Heart right ventricle (tissue), 16 donors: Measurements from ENCODE around the gene BCAR3. TPM values are rescaled to one million over a fixed set of nuclear protein-coding genes. Genes with fewer than 3 reads are reported as not detected.

Source experiments
- ATAC-seq, 8 donors: fragments of 200-7000 bp; cut with Tn5 transposase; one replicate each; pipeline ENCODE4 v1.9.1; 2020; ENCODE audit warnings: mild to moderate bottlenecking in 8 of 8, moderate library complexity in 8 of 8, moderate number of reproducible peaks in 1 of 8
- DNase-seq, 2 donors: peaks; one replicate each; pipeline ENCODE4 v3.0.0-alpha.2; 2020
- H3K27ac ChIP-seq, 10 donors: fragments of 200-600 bp; sonication (generic) in 2 of 10; one replicate each; pipeline versions ENCODE4 v1.5.0 to v1.8.0; 2020 to 2022; ENCODE audit warnings: mild to moderate bottlenecking in 3 of 10
- H3K27me3 ChIP-seq, 7 donors: fragments of 200-600 bp; one replicate each; pipeline ENCODE4 v1.8.0; 2021 to 2022; ENCODE audit warnings: mild to moderate bottlenecking in 2 of 7
- H3K36me3 ChIP-seq, 9 donors: fragments of 200-600 bp; sonication (generic) in 1 of 9; one replicate each; pipeline versions ENCODE4 v1.5.0 to v1.8.0; 2020 to 2022; ENCODE audit warnings: mild to moderate bottlenecking in 2 of 9
- H3K4me1 ChIP-seq, 9 donors: fragments of 200-600 bp; sonication (generic) in 1 of 9; one replicate each; pipeline versions ENCODE4 v1.5.0 to v1.8.0; 2020 to 2022; ENCODE audit warnings: mild to moderate bottlenecking in 4 of 9
- H3K4me3 ChIP-seq, 10 donors: fragments of 200-600 bp; sonication (generic) in 2 of 10; one replicate each; pipeline versions ENCODE4 v1.5.0 to v1.8.0; 2020 to 2022; ENCODE audit warnings: mild to moderate bottlenecking in 7 of 10, moderate library complexity in 2 of 10
- H3K9me3 ChIP-seq, 11 donors: fragments of 200-600 bp in 10 of 11; sonication (generic) in 2 of 11; one replicate each; pipeline versions ENCODE4 v1.5.0 to v1.8.0; 2013 to 2022; ENCODE audit warnings: mild to moderate bottlenecking in 2 of 11, control low read depth in 1 of 11, moderate library complexity in 1 of 11
- WGBS, 2 donors: extraction: QIAGEN DNeasy Blood & Tissue Kit; methylation state at CpG; one replicate each; pipeline ENCODE4 v1.1.7; 2013; ENCODE audit warnings: inconsistent platforms in 1 of 2; 5-methylcytosine and 5-hydroxymethylcytosine counted together
- intact Hi-C, 10 donors: fragments of 100-400 bp; cut with DNase I; formaldehyde crosslinking; loops; one replicate each; pipeline versions ENCODE4 v1.11.1 to v1.14.2; 2022
- long read RNA-seq, 3 donors: library from polyadenylated mRNA; unstranded; transcript quantifications; one replicate each; pipeline ENCODE4 v2.0.0, GENCODE V29; 2020 to 2021
- polyA plus RNA-seq, 2 donors: library from polyadenylated mRNA; stranded (reverse); fragments of 200-250 nt; gene quantifications; one replicate each; pipeline ENCODE4 v1.2.3, GENCODE V29; 2013
- total RNA-seq, 10 donors: library from RNA; stranded (reverse); fragmentation: NEBNext Ultra II Directional in 3 of 10; extraction: Animal tissue kit (Norgen Biotek cat#: 25700) in 3 of 10; gene quantifications; one replicate each; pipeline versions ENCODE4 v1.2.1 to v1.2.4, GENCODE V29; 2021 to 2023
- TF ChIP-seq, protein P1 (sequence below), 9 donors: fragments of 200-600 bp; sonication (generic) in 2 of 9; IDR thresholded peaks; one replicate each; pipeline versions ENCODE4 v1.5.0 to v1.8.0; 2021 to 2022; ENCODE audit warnings: antibody characterized with exemption in 9 of 9, mild to moderate bottlenecking in 5 of 9, moderate library complexity in 1 of 9
- donor health status: Arrhythmogenic right ventricular cardiomyopathy.
- donor health status: ischemic (EF 13 %, LVEDD 7.1; RV severe dilation, severe dysfunction).
- donor health status: healthy with polysubstance abuse.
- donor health status: DM: no; HTN: yes; CAD: no.
- donor health status: DM: no; HTN: no; CAD: no.
- donor health status: ischemic (EF 25% LVEDD 6.9; RV normal size, moderate dysfunction).
- donor health status: ischemic (EF 25% LVEDD 5.7; RV mildly dilated, moderate dysfunction).
- donor health status: healthy.
- donor health status: DM: yes; HTN: yes; CAD: no.
- donor health status: Ischemic cardiomyopathy.
- donor health status: ischemic (EF 35%, LVEDD 5.7; RV mildly dilated, moderate dysfunction).
- donor health status: nonischemic (EF 11% LVEDD 7.7; RV severe dilation, severe dysfunction).
- donor health status: DM: yes; HTN: yes; CAD: no.
- donor health status: PGD.
- donor health status: ischemic (EF 29% LVEDD 5.4; RV normal size, mild dysfunction).
- donor health status: nonischemic (EF 23%, LVEDD 6.1; RV moderate dilation, normal function).

BCAR3 gene
- total RNA-seq (10 to 100 TPM in 9 of 10 donors, 1 to 10 TPM in 1; 8.3 to 36.0 (median 16.7) TPM), polyA plus RNA-seq (10 to 100 TPM in 1 of 2 donors, 1 to 10 TPM in 1; 6.6 to 10.6 TPM)
- long read RNA-seq, donor 1, transcript BCAR3-201 (12 exons, 3,171 nt) = major isoform, 14 of 50 reads
- long read RNA-seq, donor 1, partial matches to known transcripts = 17 of 50 reads
- long read RNA-seq, donor 1, other reads (novel, unspliced or antisense) = 16 of 50 reads
- long read RNA-seq, donor 2, transcript BCAR3-201 (12 exons, 3,171 nt) = major isoform, 19 of 56 reads
- long read RNA-seq, donor 2, partial matches to known transcripts = 28 of 56 reads
- long read RNA-seq, donor 2, other reads (novel, unspliced or antisense) = 4 of 56 reads
- long read RNA-seq, donor 3, transcript BCAR3-204 (10 exons, 2,827 nt) = minor isoform, 19 of 125 reads
- long read RNA-seq, donor 3, transcript BCAR3-201 (12 exons, 3,171 nt) = minor isoform, 5 of 125 reads
- long read RNA-seq, donor 3, transcript BCAR3-211 (8 exons, 2,114 nt) = major isoform, 38 of 125 reads
- long read RNA-seq, donor 3, partial matches to known transcripts = 43 of 125 reads
- long read RNA-seq, donor 3, other reads (novel, unspliced or antisense) = 20 of 125 reads

GRCh38 chr1:93681101-93681988 lies at the start of gene BCAR3:
BCAR3 (minus strand) TSS chr1:93681837; CDS start chr1:93674930, 6,907 bp downstream.
- Histone ChIP-seq H3K4me3 (peak within 1 kb of the TSS; percentile 73 to 95 (median 86)), H3K4me1 (peaks cover 5 to 58% (median 43%) of the 10 kb centered on the region in 9 donors), H3K36me3 (no peaks in the 10 kb centered on the region), H3K27me3 (peaks cover 0 to 32% (median 0%) of the 10 kb centered on the region in 7 donors), H3K27ac (peak within 1 kb of the TSS; percentile 78 to 96 (median 90)), H3K9me3 (no peaks in the 10 kb centered on the region)
- WGBS, 2 donors = 0 to 1% methylated on average over 101 to 105 of the region's 105 CpGs
- DNase-seq = peak; percentile 73 to 82
- TF ChIP-seq, protein P1, sequence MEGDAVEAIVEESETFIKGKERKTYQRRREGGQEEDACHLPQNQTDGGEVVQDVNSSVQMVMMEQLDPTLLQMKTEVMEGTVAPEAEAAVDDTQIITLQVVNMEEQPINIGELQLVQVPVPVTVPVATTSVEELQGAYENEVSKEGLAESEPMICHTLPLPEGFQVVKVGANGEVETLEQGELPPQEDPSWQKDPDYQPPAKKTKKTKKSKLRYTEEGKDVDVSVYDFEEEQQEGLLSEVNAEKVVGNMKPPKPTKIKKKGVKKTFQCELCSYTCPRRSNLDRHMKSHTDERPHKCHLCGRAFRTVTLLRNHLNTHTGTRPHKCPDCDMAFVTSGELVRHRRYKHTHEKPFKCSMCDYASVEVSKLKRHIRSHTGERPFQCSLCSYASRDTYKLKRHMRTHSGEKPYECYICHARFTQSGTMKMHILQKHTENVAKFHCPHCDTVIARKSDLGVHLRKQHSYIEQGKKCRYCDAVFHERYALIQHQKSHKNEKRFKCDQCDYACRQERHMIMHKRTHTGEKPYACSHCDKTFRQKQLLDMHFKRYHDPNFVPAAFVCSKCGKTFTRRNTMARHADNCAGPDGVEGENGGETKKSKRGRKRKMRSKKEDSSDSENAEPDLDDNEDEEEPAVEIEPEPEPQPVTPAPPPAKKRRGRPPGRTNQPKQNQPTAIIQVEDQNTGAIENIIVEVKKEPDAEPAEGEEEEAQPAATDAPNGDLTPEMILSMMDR (IDR thresholded peaks at IDR 0.05) = peak in 8 of 9 donors; percentile 10 to 61 (median 38)
- intact Hi-C loops = loop anchor here (2.0 to 10.0 kb wide), 8 partner anchors 41 to 244 kb away; no protein-coding TSS in a partner anchor
- ATAC-seq = peak; percentile 74 to 91 (median 84)

GRCh38 chr1:93730621-93731020 lies 49.0 kb upstream of the BCAR3 start:
- 97% methylated on average over 2 of the region's 2 CpGs for WGBS, 2 donors
- H3K27me3 ChIP-seq = no peaks in the 10 kb centered on the region
- no peak overlapping the region for H3K4me3 ChIP-seq
- no peak for ATAC-seq
- H3K36me3 ChIP-seq = no peaks in the 10 kb centered on the region
- no peak overlapping the region for H3K27ac ChIP-seq
- TF ChIP-seq, protein P1 (IDR thresholded peaks at IDR 0.05) = no peak
- H3K4me1 ChIP-seq = peaks cover 0 to 38% (median 7%) of the 10 kb centered on the region in 9 donors
- intact Hi-C loops = no loop called here
- DNase-seq = no peak
- H3K9me3 ChIP-seq = no peaks in the 10 kb centered on the region

DNA sequence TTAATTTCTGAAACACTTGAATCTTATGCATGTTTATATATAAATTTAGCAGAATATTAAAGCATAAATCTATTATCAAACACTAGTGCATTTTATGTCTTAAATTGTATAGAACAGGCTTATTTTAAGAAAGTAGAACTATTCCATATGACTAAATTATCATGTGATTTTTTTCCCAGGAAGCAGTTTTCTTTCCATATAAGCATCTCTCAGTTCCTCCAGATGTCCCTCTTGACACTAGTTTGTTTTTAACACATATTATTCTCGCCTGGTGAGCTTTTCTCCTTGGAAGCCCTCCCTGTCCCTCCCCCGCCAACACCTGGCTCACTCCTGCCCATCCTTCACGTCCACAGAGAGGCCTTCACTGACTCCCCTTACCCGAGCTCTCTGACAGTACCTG lies 48.3 kb upstream of the BCAR3 start:
- no peaks in the 10 kb centered on the region for H3K27me3 ChIP-seq
- no peaks in the 10 kb centered on the region for H3K36me3 ChIP-seq
- intact Hi-C loops = loop anchor here in 3 of 10 donors (5.0 to 10.0 kb wide), 3 partner anchors 82 to 98 kb away; no protein-coding TSS in a partner anchor
- no peak overlapping the region for H3K27ac ChIP-seq
- DNase-seq (no peak), ATAC-seq (no peak)
- TF ChIP-seq, protein P1 (IDR thresholded peaks at IDR 0.05) = no peak
- WGBS, 2 donors = 96 to 99% methylated on average over 4 of the region's 4 CpGs
- no peak overlapping the region for H3K4me3 ChIP-seq
- peaks cover 0 to 39% (median 7%) of the 10 kb centered on the region in 9 donors for H3K4me1 ChIP-seq
- no peaks in the 10 kb centered on the region for H3K9me3 ChIP-seq

DNA sequence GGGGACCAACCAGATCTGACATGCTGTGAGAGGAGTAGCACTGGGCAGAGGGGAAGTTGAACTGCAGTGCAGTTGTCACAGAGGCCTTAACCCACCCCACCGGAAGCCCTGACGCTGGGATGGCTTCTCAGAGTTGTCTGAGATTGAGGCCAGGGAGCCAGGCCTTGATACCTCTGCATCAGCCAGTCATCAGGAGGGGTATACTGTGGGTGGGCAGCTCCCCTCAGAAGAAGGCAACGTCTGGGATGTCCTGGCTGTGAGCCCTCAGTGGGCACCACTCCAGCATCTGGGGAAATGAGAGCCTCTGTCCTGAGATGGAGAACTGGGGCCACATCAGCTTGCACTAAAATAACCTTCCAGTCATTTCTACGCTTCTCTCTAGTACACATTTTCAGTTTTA lies 47.9 kb upstream of the BCAR3 start:
- intact Hi-C loops = loop anchor here in 3 of 10 donors (5.0 to 10.0 kb wide), 3 partner anchors 83 to 97 kb away; no protein-coding TSS in a partner anchor
- H3K27me3 ChIP-seq = no peaks in the 10 kb centered on the region
- H3K4me3 ChIP-seq = no peak overlapping the region
- H3K36me3 ChIP-seq = no peaks in the 10 kb centered on the region
- peaks cover 0 to 41% (median 7%) of the 10 kb centered on the region in 9 donors for H3K4me1 ChIP-seq
- H3K9me3 ChIP-seq = no peaks in the 10 kb centered on the region
- H3K27ac ChIP-seq = no peak overlapping the region
- TF ChIP-seq, protein P1 (IDR thresholded peaks at IDR 0.05) = no peak
- no peak for DNase-seq
- ATAC-seq = peak in 1 of 8 donors; percentile 40
- 78 to 85% methylated on average over 4 of the region's 4 CpGs for WGBS, 2 donors
